ENCODE measurements around the gene TMEM178B. TPM values are rescaled to one million over a fixed set of nuclear protein-coding genes. Genes with fewer than 3 reads are reported as not detected.

The TMEM178B gene
- total RNA-seq, 2 donors from 2014 or later = 1.7 to 4.1 TPM

GRCh38 chr7:141097430-141097829 is 23.6 kb downstream of the TMEM178B start:
- Histone ChIP-seq H3K9me3 (ENCODE audit: control insufficient read depth, low read length) (no peaks in the 10 kb centered on the region), H3K27me3 (ENCODE audit: control insufficient read depth, insufficient read depth, low read length, poor library complexity, severe bottlenecking) (no peaks in the 10 kb centered on the region), H3K36me3 (ENCODE audit: control insufficient read depth, insufficient read depth, low read length) (no peaks in the 10 kb centered on the region), H3K4me1 (ENCODE audit: control insufficient read depth, insufficient read depth, low read length) (no peaks in the 10 kb centered on the region), H3K4me3 (ENCODE audit: low read length) (no peak overlapping the region), H3K27ac (ENCODE audit: low read depth, low read length) (no peak overlapping the region), H3K9ac (ENCODE audit: extremely low read depth, low read length, poor library complexity, severe bottlenecking) (no peak overlapping the region)
- no peak for TF ChIP-seq CTCF (conservative IDR thresholded peaks at IDR 0.05)
- Mint-ChIP-seq H3K27ac (no peak overlapping the region), H3K4me1 (no peaks in the 10 kb centered on the region), H3K36me3 (ENCODE audit: low read depth) (no peaks in the 10 kb centered on the region), H3K27me3 (ENCODE audit: insufficient read depth) (no peaks in the 10 kb centered on the region), H3K4me3 (no peak overlapping the region), H3K9me3 (no peaks in the 10 kb centered on the region)
- 69 to 80% methylated on average over 4 of the region's 4 CpGs for WGBS, 2 experiments (ENCODE audit: insufficient coverage in 1 of 2, insufficient read length in 1 of 2)
- DNase-seq = peak; percentile 60

GRCh38 chr7:141102436-141102835 is 28.6 kb downstream of the TMEM178B start:
- Histone ChIP-seq H3K27ac (ENCODE audit: low read depth, low read length) (no peak overlapping the region), H3K4me3 (ENCODE audit: low read length) (no peak overlapping the region), H3K4me1 (ENCODE audit: control insufficient read depth, insufficient read depth, low read length) (no peaks in the 10 kb centered on the region), H3K36me3 (ENCODE audit: control insufficient read depth, insufficient read depth, low read length) (no peaks in the 10 kb centered on the region), H3K27me3 (ENCODE audit: control insufficient read depth, insufficient read depth, low read length, poor library complexity, severe bottlenecking) (no peaks in the 10 kb centered on the region), H3K9me3 (ENCODE audit: control insufficient read depth, low read length) (no peaks in the 10 kb centered on the region), H3K9ac (ENCODE audit: extremely low read depth, low read length, poor library complexity, severe bottlenecking) (no peak overlapping the region)
- Mint-ChIP-seq H3K27ac (no peak overlapping the region), H3K36me3 (ENCODE audit: low read depth) (no peaks in the 10 kb centered on the region), H3K4me1 (no peaks in the 10 kb centered on the region), H3K4me3 (no peak overlapping the region), H3K27me3 (ENCODE audit: insufficient read depth) (no peaks in the 10 kb centered on the region), H3K9me3 (no peaks in the 10 kb centered on the region)
- no peak for DNase-seq
- no peak for TF ChIP-seq CTCF (conservative IDR thresholded peaks at IDR 0.05)
- WGBS, 2 experiments (ENCODE audit: insufficient coverage in 1 of 2, insufficient read length in 1 of 2) = 86 to 93% methylated on average over 1 to 2 of the region's 2 CpGs

GRCh38 chr7:141103847-141104429 is 30.1 kb downstream of the TMEM178B start:
- 70 to 82% methylated on average over 3 to 4 of the region's 4 CpGs for WGBS, 2 experiments (ENCODE audit: insufficient coverage in 1 of 2, insufficient read length in 1 of 2)
- Histone ChIP-seq H3K9me3 (ENCODE audit: control insufficient read depth, low read length) (no peaks in the 10 kb centered on the region), H3K36me3 (ENCODE audit: control insufficient read depth, insufficient read depth, low read length) (no peaks in the 10 kb centered on the region), H3K27ac (ENCODE audit: low read depth, low read length) (no peak overlapping the region), H3K9ac (ENCODE audit: extremely low read depth, low read length, poor library complexity, severe bottlenecking) (no peak overlapping the region), H3K4me1 (ENCODE audit: control insufficient read depth, insufficient read depth, low read length) (no peaks in the 10 kb centered on the region), H3K27me3 (ENCODE audit: control insufficient read depth, insufficient read depth, low read length, poor library complexity, severe bottlenecking) (no peaks in the 10 kb centered on the region), H3K4me3 (ENCODE audit: low read length) (no peak overlapping the region)
- TF ChIP-seq CTCF (conservative IDR thresholded peaks at IDR 0.05) = no peak
- H3K4me1 Mint-ChIP-seq = no peaks in the 10 kb centered on the region
- H3K9me3 Mint-ChIP-seq = no peaks in the 10 kb centered on the region
- no peak overlapping the region for H3K4me3 Mint-ChIP-seq
- H3K36me3 Mint-ChIP-seq (ENCODE audit: low read depth) = no peaks in the 10 kb centered on the region
- DNase-seq = peak; percentile 44
- no peaks in the 10 kb centered on the region for H3K27me3 Mint-ChIP-seq (ENCODE audit: insufficient read depth)
- H3K27ac Mint-ChIP-seq = no peak overlapping the region
